ENCODE results near the gene DPP9. TPM values are rescaled to one million over a fixed set of nuclear protein-coding genes. Genes with fewer than 3 reads are reported as not detected.

Gene DPP9
- total and polyA plus RNA-seq, 2 of the 8 experiments (the other 6 are each of a cell fraction or from before 2014, with no cell fraction given), result 11.6 to 40.7 TPM

DNA sequence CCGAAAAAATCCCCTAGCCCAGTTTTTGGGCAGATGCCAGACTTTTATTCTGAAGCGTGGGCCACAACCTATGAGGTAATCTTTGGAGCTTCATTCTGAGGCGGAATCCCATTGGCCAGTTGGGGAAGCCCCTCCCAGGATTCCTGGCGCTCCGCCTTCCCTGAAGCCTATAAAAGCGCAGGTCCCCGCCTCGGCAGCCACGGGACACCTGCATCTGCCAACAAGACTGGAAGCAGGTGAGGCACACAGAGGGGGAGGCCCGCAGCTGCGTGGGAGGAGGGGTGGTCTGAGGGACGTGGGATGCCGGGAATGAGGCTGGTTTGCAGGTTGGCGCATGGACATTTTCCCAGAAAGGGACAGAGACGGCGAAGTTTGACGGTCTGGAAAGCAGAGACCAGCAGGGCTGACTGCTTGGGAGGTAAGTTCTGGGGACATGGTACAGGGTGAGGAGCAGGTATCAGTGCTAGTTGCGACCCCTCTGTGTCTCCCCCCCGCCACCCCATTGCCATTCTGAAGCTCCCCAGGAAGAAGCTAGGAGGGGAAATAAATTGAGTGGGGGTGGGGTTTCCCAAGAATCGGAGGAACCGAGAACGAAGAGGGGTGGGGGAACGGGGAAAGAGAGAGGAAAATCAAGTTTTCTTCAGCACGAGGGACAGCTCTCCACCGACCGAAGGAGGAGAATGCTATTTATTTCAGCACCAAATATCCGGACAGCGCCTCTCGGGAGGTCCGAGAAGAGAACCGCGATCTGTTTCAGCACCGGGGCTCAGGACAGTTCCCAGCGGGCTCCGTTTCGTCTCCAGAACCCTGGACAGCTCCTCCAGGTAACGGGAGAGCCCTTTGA, 45.5 kb upstream of the DPP9 start (continued):
- TF ChIP-seq NANOG (IDR thresholded peaks at IDR 0.05; ENCODE audit: insufficient read depth, low read depth, low read length, poor library complexity, severe bottlenecking) (no peak), SUZ12 (IDR thresholded peaks at IDR 0.05; ENCODE audit: low read length) (no peak), TCF12 (IDR thresholded peaks at IDR 0.05; ENCODE audit: low read depth, low read length) (0 out of 2 replicates have a peak, but pooled peaks have one; percentile 32), SAP30 (IDR thresholded peaks at IDR 0.05; ENCODE audit: insufficient read depth, insufficient replicate concordance, low read length) (peak; percentile 100), KDM5A (IDR thresholded peaks at IDR 0.05; ENCODE audit: low read length) (no peak), NRF1 (IDR thresholded peaks at IDR 0.05; ENCODE audit: low read depth, low read length) (no peak), SIN3A (conservative IDR thresholded peaks at IDR 0.05 in 1 of 2, IDR thresholded peaks at IDR 0.05 in 1 of 2; ENCODE audit: low read depth in 1 of 2, low read length in 2 of 2) (peak; percentile 100), E2F6 (IDR thresholded peaks at IDR 0.05) (no peak), TAF7 (optimal IDR thresholded peaks at IDR 0.05; ENCODE audit: borderline replicate concordance, low read depth, low read length) (peak; percentile 99), USF2 (IDR thresholded peaks at IDR 0.05; ENCODE audit: low read length) (no peak), RAD21 (IDR thresholded peaks at IDR 0.05 in 1 of 2, conservative IDR thresholded peaks at IDR 0.05 in 1 of 2; ENCODE audit: low read depth in 2 of 2, low read length in 2 of 2) (0 out of 4 replicates have a peak, but pooled peaks of 1 of the 2 experiments have one; percentile 6), RBBP5 (IDR thresholded peaks at IDR 0.05; ENCODE audit: borderline replicate concordance, low read depth, low read length) (no peak), CEBPB (IDR thresholded peaks at IDR 0.05; ENCODE audit: low read depth, low read length) (peak; percentile 35; the same call in 1 of the 2 replicates)
